PC-3 (cell line): ENCODE data around the gene BHLHE40. TPM values are rescaled to one million over a fixed set of nuclear protein-coding genes. Genes with fewer than 3 reads are reported as not detected.

Experiments used
- ATAC-seq: fragments of 200-7000 bp; cut with Tn5 transposase; 2 replicates; pipeline ENCODE4 v1.9.1; 2020; ENCODE audit warnings: mild to moderate bottlenecking, moderate library complexity
- BruUV-seq: library from RNA; stranded (reverse); fragments of 400-500 nt; replicated peaks from 2 replicates; lab custom pipeline; 2021; lab: Mats Ljungman, UMichigan
- CTCF ChIA-PET: fragments of 300-600 bp; sonication (Branson Sonifier 250); formaldehyde crosslinking; loops from one replicate; lab custom pipeline; 2022; ENCODE audit warnings: antibody characterized with exemption; lab: Charles Lee
- POLR2A ChIA-PET: fragments of 300-600 bp; sonication (Branson Sonifier 250); formaldehyde crosslinking; loops from one replicate; lab custom pipeline; 2022; ENCODE audit warnings: antibody characterized with exemption; ENCODE audit not compliant: unreplicated experiment; lab: Charles Lee
- DNase-seq: peaks from one replicate; pipeline ENCODE4 v3.0.0-alpha.2; 2015
- H2AFZ ChIP-seq: fragments of 300-600 bp; sonication (generic); 2 replicates; pipeline ENCODE4 v1.6.0; 2016; ENCODE audit warnings: antibody characterized with exemption, low read length
- H3F3A ChIP-seq: fragments of 300-600 bp; sonication (generic); one replicate; pipeline ENCODE4 v1.6.0; 2017; ENCODE audit warnings: antibody characterized with exemption, low read length, control low read depth, mild to moderate bottlenecking; ENCODE audit not compliant: unreplicated experiment
- H3K27ac ChIP-seq: fragments of 300-600 bp; sonication (generic); 2 replicates; pipeline ENCODE4 v1.5.1; 2016; ENCODE audit warnings: mild to moderate bottlenecking, low read length
- H3K27me3 ChIP-seq: fragments of 300-600 bp; sonication (generic); 2 replicates; pipeline ENCODE4 v1.6.1; 2016; ENCODE audit warnings: low read length, mixed read lengths
- H3K36me3 ChIP-seq: fragments of 300-600 bp; sonication (generic); 2 replicates; pipeline ENCODE4 v1.6.1; 2016; ENCODE audit warnings: low read depth, mixed run types, low read length, mixed read lengths
- H3K4me1 ChIP-seq: fragments of 300-600 bp; sonication (generic); 2 replicates; pipeline ENCODE4 v1.5.1; 2016; ENCODE audit warnings: low read length; ENCODE audit not compliant: insufficient read depth
- H3K4me2 ChIP-seq: fragments of 300-600 bp; sonication (generic); 2 replicates; pipeline ENCODE4 v1.6.0; 2016; ENCODE audit warnings: low read length
- H3K4me3 ChIP-seq: fragments of 300-600 bp; sonication (generic); 2 replicates; pipeline ENCODE4 v1.5.1; 2016; ENCODE audit warnings: mild to moderate bottlenecking, low read length, mixed read lengths
- H3K79me2 ChIP-seq: fragments of 300-600 bp; sonication (generic); 2 replicates; pipeline ENCODE4 v1.6.1; 2017; ENCODE audit warnings: low read length, mixed read lengths
- H3K9ac ChIP-seq: fragments of 300-600 bp; sonication (generic); 2 replicates; pipeline ENCODE4 v1.6.0; 2016; ENCODE audit warnings: mild to moderate bottlenecking, low read length
- H3K9me2 ChIP-seq: fragments of 300-600 bp; sonication (generic); replicated peaks from 2 replicates; pipeline ENCODE4 v1.6.1; 2016; ENCODE audit warnings: mixed run types, low read length, mixed read lengths
- H3K9me3 ChIP-seq: fragments of 300-600 bp; sonication (generic); 2 replicates; pipeline ENCODE4 v1.6.1; 2016; ENCODE audit warnings: low read length, mixed read lengths
- H4K20me1 ChIP-seq: fragments of 300-600 bp; sonication (generic); 2 replicates; pipeline ENCODE4 v1.6.1; 2016; ENCODE audit warnings: low read length, mixed read lengths
- EZH2 ChIP-seq: fragments of 300-600 bp; sonication (generic); IDR thresholded peaks from one replicate; pipeline ENCODE4 v1.6.1; 2017; ENCODE audit warnings: antibody characterized with exemption, mild to moderate bottlenecking, low read length; ENCODE audit not compliant: unreplicated experiment
- EZH2phosphoT487 ChIP-seq: fragments of 300-600 bp; sonication (generic); IDR thresholded peaks from 2 replicates; pipeline ENCODE4 v1.6.1; 2018; ENCODE audit warnings: mild to moderate bottlenecking, antibody characterized with exemption, low read length, borderline replicate concordance
- intact Hi-C: fragments of 100-400 bp; cut with micrococcal nuclease; formaldehyde crosslinking; loops from 2 replicates; pipeline ENCODE4 v1.9.0; 2023
- total RNA-seq: library from RNA; depleted of rRNA; stranded (reverse); fragments of >200 nt; gene quantifications from 2 replicates; pipeline ENCODE4 v1.2.3, GENCODE V29; 2014
- TF ChIP-seq, protein P1 (sequence below): fragments of 300-600 bp; sonication (generic); conservative IDR thresholded peaks from 2 replicates; pipeline ENCODE4 v1.5.1; 2017; ENCODE audit warnings: antibody characterized with exemption, low read depth, mild to moderate bottlenecking, low read length

BHLHE40 gene
- total RNA-seq, 1 experiment from 2014 or later = 256 TPM

- Histone ChIP-seq H3K36me3 (no peaks in the 10 kb centered on the region), H3K4me3 (no peak overlapping the region), H3K4me1 (peaks cover 13% of the 10 kb centered on the region), H3K9me3 (no peaks in the 10 kb centered on the region), H3K79me2 (no peaks in the 10 kb centered on the region), H3K27ac (no peak overlapping the region), H3F3A (no peaks in the 10 kb centered on the region), H3K9ac (no peak overlapping the region), H3K27me3 (no peaks in the 10 kb centered on the region), H3K4me2 (no peak overlapping the region), H4K20me1 (no peaks in the 10 kb centered on the region), H2AFZ (no peak overlapping the region), H3K9me2 (no peaks in the 10 kb centered on the region)
- CTCF ChIA-PET = no interaction called here
- BruUV-seq = no TSS peak
- POLR2A ChIA-PET = no interaction called here
- no peak for TF ChIP-seq EZH2
- TF ChIP-seq EZH2phosphoT487 = no peak
- TF ChIP-seq, protein P1, sequence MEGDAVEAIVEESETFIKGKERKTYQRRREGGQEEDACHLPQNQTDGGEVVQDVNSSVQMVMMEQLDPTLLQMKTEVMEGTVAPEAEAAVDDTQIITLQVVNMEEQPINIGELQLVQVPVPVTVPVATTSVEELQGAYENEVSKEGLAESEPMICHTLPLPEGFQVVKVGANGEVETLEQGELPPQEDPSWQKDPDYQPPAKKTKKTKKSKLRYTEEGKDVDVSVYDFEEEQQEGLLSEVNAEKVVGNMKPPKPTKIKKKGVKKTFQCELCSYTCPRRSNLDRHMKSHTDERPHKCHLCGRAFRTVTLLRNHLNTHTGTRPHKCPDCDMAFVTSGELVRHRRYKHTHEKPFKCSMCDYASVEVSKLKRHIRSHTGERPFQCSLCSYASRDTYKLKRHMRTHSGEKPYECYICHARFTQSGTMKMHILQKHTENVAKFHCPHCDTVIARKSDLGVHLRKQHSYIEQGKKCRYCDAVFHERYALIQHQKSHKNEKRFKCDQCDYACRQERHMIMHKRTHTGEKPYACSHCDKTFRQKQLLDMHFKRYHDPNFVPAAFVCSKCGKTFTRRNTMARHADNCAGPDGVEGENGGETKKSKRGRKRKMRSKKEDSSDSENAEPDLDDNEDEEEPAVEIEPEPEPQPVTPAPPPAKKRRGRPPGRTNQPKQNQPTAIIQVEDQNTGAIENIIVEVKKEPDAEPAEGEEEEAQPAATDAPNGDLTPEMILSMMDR = no peak
- intact Hi-C loops = no loop called here
- no peak for DNase-seq
- no peak for ATAC-seq
Measured at GRCh38 chr3:4974154-4974553, 5.1 kb upstream of the BHLHE40 start.

- no peak for ATAC-seq
- peaks cover 13% of the 10 kb centered on the region for H4K20me1 ChIP-seq
- no peaks in the 10 kb centered on the region for H3K27me3 ChIP-seq
- POLR2A ChIA-PET = interaction anchor here (0.6 to 4.0 kb wide), 2 partner anchors 46 to 74 kb away, joined by 3 to 32 read pairs; no protein-coding TSS in a partner anchor
- peaks cover 13% of the 10 kb centered on the region for H3K4me1 ChIP-seq
- H3K9ac ChIP-seq = no peak overlapping the region
- CTCF ChIA-PET = interaction anchor here (0.5 to 1.6 kb wide), 6 partner anchors 10 to 264 kb away, joined by 3 to 10 read pairs (median 5); no protein-coding TSS in a partner anchor
- DNase-seq = peak; percentile 68
- no peak overlapping the region for H3K4me2 ChIP-seq
- no peaks in the 10 kb centered on the region for H3K9me2 ChIP-seq
- H3K9me3 ChIP-seq = no peaks in the 10 kb centered on the region
- peaks cover 8% of the 10 kb centered on the region for H3K36me3 ChIP-seq
- H3K79me2 ChIP-seq = peaks cover 18% of the 10 kb centered on the region
- H3K4me3 ChIP-seq = no peak overlapping the region
- H2AFZ ChIP-seq = no peak overlapping the region
- intact Hi-C loops = loop anchor here (5.0 kb wide), 2 partner anchors 146 to 319 kb away; partner anchors contain the start of gene ARL8B
- no TSS peak for BruUV-seq
- H3F3A ChIP-seq = no peaks in the 10 kb centered on the region
- TF ChIP-seq EZH2phosphoT487 (no peak), EZH2 (no peak)
- TF ChIP-seq, protein P1 = peak; percentile 80
- no peak overlapping the region for H3K27ac ChIP-seq
Measured at GRCh38 chr3:4976109-4976508, 3.1 kb upstream of the BHLHE40 start.
